HepG2 (cell line): ENCODE results near the gene ABCC8. TPM values are rescaled to one million over a fixed set of nuclear protein-coding genes. Genes with fewer than 3 reads are reported as not detected.

Experiments used
- ATF7-NPFF ChIP-seq: sonication (generic); formaldehyde crosslinking; IDR thresholded peaks from 2 replicates; pipeline ENCODE4 v1.8.1; 2023; ENCODE audit warnings: mild to moderate bottlenecking, low read depth, missing genetic modification reagents, moderate library complexity
- BCL3 ChIP-seq: sonication (generic); formaldehyde crosslinking; IDR thresholded peaks from 2 replicates; pipeline ENCODE4 v1.5.1; 2020; ENCODE audit warnings: mild to moderate bottlenecking, missing genetic modification reagents, moderate library complexity
- CREB1 ChIP-seq, 2 experiments: fragments of 450-650 bp in 1 of 2; IDR thresholded peaks; 2 replicates each; pipeline ENCODE4 v1.6.1; 2016 to 2017; ENCODE audit warnings: control low read depth in 1 of 2, mild to moderate bottlenecking in 1 of 2, missing compliant biosample characterization in 1 of 2, missing genetic modification characterization in 1 of 2
- E2F2 ChIP-seq: sonication (generic); formaldehyde crosslinking; IDR thresholded peaks from 2 replicates; pipeline ENCODE4 v1.4.0; 2020; ENCODE audit warnings: missing genetic modification reagents, borderline replicate concordance
- E2F5 ChIP-seq: sonication (generic); formaldehyde crosslinking; conservative IDR thresholded peaks from 2 replicates; pipeline ENCODE4 v1.4.0; 2020; ENCODE audit warnings: missing genetic modification reagents
- FOXM1 ChIP-seq: sonication (generic); formaldehyde crosslinking; IDR thresholded peaks from 2 replicates; pipeline ENCODE4 v1.5.0; 2020; ENCODE audit warnings: missing genetic modification reagents
- FOXO4 ChIP-seq: sonication (generic); formaldehyde crosslinking; conservative IDR thresholded peaks from 2 replicates; pipeline ENCODE4 v1.8.1; 2023; ENCODE audit warnings: missing genetic modification reagents
- MAX ChIP-seq: IDR thresholded peaks from 2 replicates; pipeline ENCODE4 v1.6.1; 2012; ENCODE audit warnings: inconsistent platforms
- MBNL3 ChIP-seq: fragments of 250-450 bp; sonication (Bioruptor Pico); conservative IDR thresholded peaks from 2 replicates; pipeline ENCODE4 v1.8.0; 2022; ENCODE audit warnings: mild to moderate bottlenecking, inconsistent platforms
- POLR2AphosphoS5 ChIP-seq: IDR thresholded peaks from 2 replicates; pipeline ENCODE4 v1.6.1; 2012; ENCODE audit warnings: low read depth, low read length
- SPEN ChIP-seq: sonication (generic); formaldehyde crosslinking; IDR thresholded peaks from 2 replicates; pipeline ENCODE4 v1.5.1; 2020; ENCODE audit warnings: low read depth, mild to moderate bottlenecking, missing genetic modification reagents
- TFAP4 ChIP-seq: sonication (generic); IDR thresholded peaks from 2 replicates; pipeline ENCODE4 v1.6.1; 2016; ENCODE audit warnings: low read depth, borderline replicate concordance
- THAP9 ChIP-seq: sonication (generic); formaldehyde crosslinking; IDR thresholded peaks from 2 replicates; pipeline ENCODE4; 2020; ENCODE audit warnings: missing genetic modification reagents, mild to moderate bottlenecking, borderline replicate concordance
- ZKSCAN1 ChIP-seq: fragments of 150-350 bp; IDR thresholded peaks from 2 replicates; pipeline ENCODE4 v1.6.1; 2014; ENCODE audit warnings: low read length
- ZMYM2 ChIP-seq: sonication (generic); formaldehyde crosslinking; IDR thresholded peaks from 2 replicates; pipeline ENCODE4 v1.8.0; 2022; ENCODE audit warnings: mild to moderate bottlenecking, missing genetic modification reagents
- ZNF234 ChIP-seq: sonication (generic); formaldehyde crosslinking; conservative IDR thresholded peaks from 2 replicates; pipeline ENCODE4 v1.5.1; 2020; ENCODE audit warnings: mild to moderate bottlenecking, missing genetic modification reagents
- ZNF263 ChIP-seq: sonication (generic); formaldehyde crosslinking; IDR thresholded peaks from 2 replicates; pipeline ENCODE4 v1.4.0; 2020; ENCODE audit warnings: missing genetic modification reagents
- ZNF672 ChIP-seq: sonication (generic); formaldehyde crosslinking; IDR thresholded peaks from 2 replicates; pipeline ENCODE4 v1.8.1; 2022; ENCODE audit warnings: missing genetic modification reagents
- polyA plus RNA-seq, 8 experiments: library from polyadenylated mRNA; depleted of rRNA in 3 of 8; stranded (reverse) in 7 of 8; unstranded in 1 of 8; fragments of >200 nt; fragmentation: Illumina TruSeq in 4 of 8; extraction: Trizol in 4 of 8; gene quantifications; 2 replicates each; pipeline versions ENCODE4 v1.2.1 to v1.2.3, GENCODE V29; 2011 to 2016; ENCODE audit warnings: low read depth in 4 of 8, missing spikeins in 1 of 8, mixed read lengths in 1 of 8; ENCODE audit not compliant: insufficient read depth in 1 of 8
- total RNA-seq, 5 experiments: library from RNA; depleted of rRNA; stranded (reverse); fragments of >200 nt; fragmentation: Illumina TruSeq; extraction: Trizol; gene quantifications; 2 replicates each; pipeline ENCODE4 v1.2.3, GENCODE V29; 2016; ENCODE audit warnings: low read depth in 1 of 5

Gene ABCC8
- total and polyA plus RNA-seq, 2 of the 13 experiments (the other 11 are each of a cell fraction or from before 2014, with no cell fraction given), result not detected

- TF ChIP-seq TFAP4 (0 out of 2 replicates have a peak, but pooled peaks have one; percentile 55), E2F5 (CRISPR knock-in tag) (no peak), E2F2 (CRISPR knock-in tag) (no peak), ATF7-NPFF (no peak), CREB1 (IDR thresholded peaks at IDR 0.05) (no peak), CREB1 (CRISPR knock-in tag; IDR thresholded peaks at IDR 0.05) (no peak), THAP9 (no peak; the same call in 1 of the 2 replicates), SPEN (CRISPR knock-in tag) (no peak), ZKSCAN1 (no peak), ZMYM2 (CRISPR knock-in tag) (no peak), ZNF234 (CRISPR knock-in tag) (no peak), ZNF672 (CRISPR knock-in tag) (no peak), FOXO4 (CRISPR knock-in tag) (no peak), ZNF263 (no peak), FOXM1 (no peak), BCL3 (CRISPR knock-in tag) (no peak), MBNL3 (no peak), MAX (no peak), POLR2AphosphoS5 (peak; percentile 25; the same call in 1 of the 2 replicates)
Observed at GRCh38 chr11:17353821-17354600, 122.6 kb downstream of the ABCC8 start (continued).
